SJCRH30 (cell line): ENCODE results near the gene LIG4. TPM values are rescaled to one million over a fixed set of nuclear protein-coding genes. Genes with fewer than 3 reads are reported as not detected.
"Not testable (repeated sequence)": the region's sequence is repeated elsewhere in the genome, so short reads cannot be mapped to it uniquely, and the experiment has no call there.

Experiments
- DNase-seq, 2 experiments: peaks; one replicate each; pipeline ENCODE4 v3.0.0-alpha.2; 2015 to 2020
- H3K27ac ChIP-seq: fragments of 250-450 bp; sonication (Bioruptor Pico); 2 replicates; pipeline ENCODE4 v1.5.1; 2020; ENCODE audit warnings: mild to moderate bottlenecking, moderate library complexity
- H3K27me3 ChIP-seq: fragments of 250-450 bp; sonication (Bioruptor Pico); 2 replicates; pipeline ENCODE4 v1.5.1; 2020; ENCODE audit warnings: mild to moderate bottlenecking, moderate library complexity
- H3K36me3 ChIP-seq: fragments of 250-450 bp; sonication (Bioruptor Pico); 2 replicates; pipeline ENCODE4 v1.5.1; 2020; ENCODE audit warnings: mild to moderate bottlenecking, moderate library complexity
- H3K4me1 ChIP-seq: fragments of 250-450 bp; sonication (Bioruptor Pico); 2 replicates; pipeline ENCODE4 v1.5.1; 2020; ENCODE audit warnings: mild to moderate bottlenecking, moderate library complexity
- H3K4me3 ChIP-seq: fragments of 250-450 bp; sonication (Bioruptor Pico); 2 replicates; pipeline ENCODE4 v1.5.1; 2020; ENCODE audit warnings: mild to moderate bottlenecking, moderate library complexity
- H3K9me3 ChIP-seq: fragments of 250-450 bp; sonication (Bioruptor Pico); replicated peaks from 2 replicates; pipeline ENCODE4 v1.5.1; 2020; ENCODE audit warnings: mild to moderate bottlenecking, moderate library complexity
- total RNA-seq: library from RNA; depleted of rRNA; stranded (reverse); fragments of >200 nt; shearing (Covaris generic); gene quantifications from 2 replicates; pipeline ENCODE4 v1.2.3, GENCODE V29; 2014; rRNA removed

The LIG4 gene
- 9.8 and 10.8 TPM in 2 replicates for total RNA-seq

- Histone ChIP-seq H3K4me1 (peaks cover 3% of the 10 kb centered on the region; the same call in 1 of the 2 replicates), H3K27ac (0 out of 2 replicates have a peak within 1 kb of the TSS, but pooled peaks have one; percentile 20), H3K36me3 (no peaks in the 10 kb centered on the region; the same call in 1 of the 2 replicates), H3K4me3 (peak within 1 kb of the TSS; percentile 57), H3K27me3 (no peaks in the 10 kb centered on the region), H3K9me3 (no peaks in the 10 kb centered on the region)
- peak; percentile 89 to 91 for DNase-seq
Observed at GRCh38 chr13:108215436-108215835, at the start of gene LIG4. Gene LIG4 (minus strand): TSS chr13:108215536. CDS start chr13:108211268, 4,268 bp downstream.

GRCh38 chr13:108263621-108264355, 48.5 kb upstream of the LIG4 start:
- no peak for DNase-seq
- Histone ChIP-seq H3K4me1 (no peaks in the 10 kb centered on the region), H3K9me3 (no peaks in the 10 kb centered on the region), H3K4me3 (no peak overlapping the region), H3K27me3 (no peaks in the 10 kb centered on the region), H3K27ac (no peak overlapping the region), H3K36me3 (no peaks in the 10 kb centered on the region)

- DNase-seq, result no peak
- no peaks in the 10 kb centered on the region for H3K27me3 ChIP-seq
- no peaks in the 10 kb centered on the region for H3K36me3 ChIP-seq
- H3K4me1 ChIP-seq, result no peaks in the 10 kb centered on the region
- H3K9me3 ChIP-seq, result no peaks in the 10 kb centered on the region
- H3K27ac ChIP-seq, result no peak overlapping the region
- no peak overlapping the region for H3K4me3 ChIP-seq
Observed at GRCh38 chr13:108257248-108257647, 41.9 kb upstream of the LIG4 start.

- Histone ChIP-seq H3K4me1 (no peaks in the 10 kb centered on the region), H3K36me3 (no peaks in the 10 kb centered on the region), H3K9me3 (no peaks in the 10 kb centered on the region), H3K4me3 (no peak overlapping the region), H3K27me3 (no peaks in the 10 kb centered on the region), H3K27ac (no peak overlapping the region)
- DNase-seq, result no peak
Observed at GRCh38 chr13:108249150-108249549, 33.8 kb upstream of the LIG4 start.

GRCh38 chr13:108230377-108230776, 15.0 kb upstream of the LIG4 start:
- Histone ChIP-seq H3K4me3 (no peak overlapping the region), H3K27ac (no peak overlapping the region), H3K36me3 (no peaks in the 10 kb centered on the region; the same call in 1 of the 2 replicates), H3K27me3 (no peaks in the 10 kb centered on the region), H3K4me1 (no peaks in the 10 kb centered on the region), H3K9me3 (no peaks in the 10 kb centered on the region)
- no peak for DNase-seq

GRCh38 chr13:108227651-108228272, 12.4 kb upstream of the LIG4 start:
- Histone ChIP-seq H3K4me3 (no peak overlapping the region), H3K27me3 (no peaks in the 10 kb centered on the region), H3K9me3 (no peaks in the 10 kb centered on the region), H3K36me3 (no peaks in the 10 kb centered on the region), H3K4me1 (no peaks in the 10 kb centered on the region), H3K27ac (no peak overlapping the region)
- DNase-seq, result peak in 1 of 2 experiments; percentile 58

GRCh38 chr13:108226184-108226583, 10.8 kb upstream of the LIG4 start:
- Histone ChIP-seq H3K36me3 (no peaks in the 10 kb centered on the region), H3K4me1 (no peaks in the 10 kb centered on the region), H3K4me3 (no peak overlapping the region), H3K27me3 (no peaks in the 10 kb centered on the region), H3K27ac (no peak overlapping the region), H3K9me3 (no peaks in the 10 kb centered on the region)
- no peak for DNase-seq

- H3K9me3 ChIP-seq, result no peaks in the 10 kb centered on the region
- H3K27me3 ChIP-seq, result no peaks in the 10 kb centered on the region
- DNase-seq, result no peak
- no peaks in the 10 kb centered on the region for H3K36me3 ChIP-seq
- no peaks in the 10 kb centered on the region for H3K4me1 ChIP-seq
- no peak overlapping the region for H3K4me3 ChIP-seq
- H3K27ac ChIP-seq, result no peak overlapping the region
Observed at GRCh38 chr13:108225440-108225839, 10.1 kb upstream of the LIG4 start.

- no peak for DNase-seq
- H3K27me3 ChIP-seq, result no peaks in the 10 kb centered on the region
- no peak overlapping the region for H3K4me3 ChIP-seq
- H3K36me3 ChIP-seq, result no peaks in the 10 kb centered on the region; the same call in 1 of the 2 replicates
- no peak overlapping the region for H3K27ac ChIP-seq
- H3K4me1 ChIP-seq, result no peaks in the 10 kb centered on the region
- H3K9me3 ChIP-seq, result no peaks in the 10 kb centered on the region
Observed at GRCh38 chr13:108223687-108224503, 8.6 kb upstream of the LIG4 start.

- H3K4me3 ChIP-seq, result no peak overlapping the region
- no peak for DNase-seq
Observed at GRCh38 chr13:108220041-108220440, 4.7 kb upstream of the LIG4 start.

GRCh38 chr13:108218044-108218974, 3.0 kb upstream of the LIG4 start, which contains the start of gene ABHD13:
Gene ABHD13 (plus strand): TSS chr13:108218392. CDS start chr13:108229219, 10,827 bp downstream.
- Histone ChIP-seq H3K27ac (peak within 1 kb of the TSS; percentile 86), H3K4me1 (peaks cover 3% of the 10 kb centered on the region; the same call in 1 of the 2 replicates), H3K9me3 (no peaks in the 10 kb centered on the region), H3K27me3 (no peaks in the 10 kb centered on the region), H3K4me3 (peak within 1 kb of the TSS; percentile 90), H3K36me3 (no peaks in the 10 kb centered on the region; the same call in 1 of the 2 replicates)
- DNase-seq, result peak; percentile 89 to 94

More at GRCh38 chr13:108220041-108220440, 4.7 kb upstream of the LIG4 start:
- H3K4me1 ChIP-seq, result peaks cover 3% of the 10 kb centered on the region; the same call in 1 of the 2 replicates
- H3K27me3 ChIP-seq, result no peaks in the 10 kb centered on the region
- H3K27ac ChIP-seq, result no peak overlapping the region
- H3K36me3 ChIP-seq, result no peaks in the 10 kb centered on the region; the same call in 1 of the 2 replicates
- H3K9me3 ChIP-seq, result no peaks in the 10 kb centered on the region

- H3K36me3 ChIP-seq, H3K27me3 ChIP-seq, H3K4me1 ChIP-seq, H3K9me3 ChIP-seq: not testable (repeated sequence)
- H3K4me3 ChIP-seq, result peak overlapping the region; percentile 90
- peak overlapping the region; percentile 86 for H3K27ac ChIP-seq
- DNase-seq, result peak in 1 of 2 experiments; percentile 6
Observed at GRCh38 chr13:108217307-108218043, 2.1 kb upstream of the LIG4 start.
